Common myeloid progenitor, CD34-positive (primary cell): ENCODE data around the gene KDM2A.

ENCODE experiments used
- CTCF ChIA-PET: fragments of 350-600 bp; sonication (Branson Sonifier 250); formaldehyde crosslinking; loops from one replicate; lab custom pipeline; 2021; ENCODE audit warnings: antibody characterized with exemption; lab: Charles Lee
- POLR2A ChIA-PET: fragments of 350-600 bp; sonication (Branson Sonifier 250); formaldehyde crosslinking; loops from one replicate; lab custom pipeline; 2021; ENCODE audit warnings: antibody characterized with exemption; lab: Charles Lee
- DNase-seq, 3 donors: peaks; one replicate each; pipeline versions ENCODE4 v3.0.0 to v3.0.0-alpha.2; 2013
- H3K27ac ChIP-seq, 2 experiments: 1 replicate in 1 of 2; 2 replicates in 1 of 2; pipeline ENCODE4 v1.7.0; 2013; ENCODE audit warnings: inconsistent platforms in 2 of 2, low read length in 2 of 2, mild to moderate bottlenecking in 2 of 2, low read depth in 1 of 2, moderate library complexity in 1 of 2; ENCODE audit not compliant: severe bottlenecking in 2 of 2, insufficient read depth in 1 of 2, poor library complexity in 1 of 2
- H3K27me3 ChIP-seq, 5 experiments: replicated peaks in 2 of 5; 1 replicate in 3 of 5; 2 replicates in 2 of 5; pipeline versions ENCODE4 v1.6.1 to v1.7.0; 2013; ENCODE audit warnings: low read length in 4 of 5, mild to moderate bottlenecking in 2 of 5, moderate library complexity in 2 of 5, inconsistent platforms in 1 of 5; ENCODE audit not compliant: insufficient read depth in 5 of 5, control insufficient read depth in 4 of 5
- H3K36me3 ChIP-seq, 4 experiments: 1 replicate in 2 of 4; 2 replicates in 2 of 4; pipeline versions ENCODE4 v1.6.1 to v1.7.0; 2013; ENCODE audit warnings: low read length in 3 of 4, control low read depth in 1 of 4, mild to moderate bottlenecking in 1 of 4; ENCODE audit not compliant: control insufficient read depth in 4 of 4, insufficient read depth in 4 of 4
- H3K4me1 ChIP-seq, 4 experiments: 1 replicate in 3 of 4; 2 replicates in 1 of 4; pipeline versions ENCODE4 v1.6.1 to v1.7.1; 2013; ENCODE audit warnings: low read length in 3 of 4, mild to moderate bottlenecking in 3 of 4, control low read depth in 1 of 4, inconsistent platforms in 1 of 4, moderate library complexity in 1 of 4; ENCODE audit not compliant: control insufficient read depth in 4 of 4, insufficient read depth in 4 of 4; ENCODE audit errors: control extremely low read depth in 1 of 4
- H3K4me3 ChIP-seq, 7 experiments: 1 replicate in 4 of 7; 2 replicates in 3 of 7; pipeline versions ENCODE4 v1.5.1 to v1.7.0; 2013; ENCODE audit warnings: mild to moderate bottlenecking in 7 of 7, low read length in 6 of 7, moderate library complexity in 6 of 7, inconsistent platforms in 2 of 7, low read depth in 2 of 7, control low read depth in 1 of 7; ENCODE audit not compliant: insufficient read depth in 4 of 7, control insufficient read depth in 1 of 7; ENCODE audit errors: extremely low read depth in 1 of 7
- H3K9me3 ChIP-seq, 5 experiments: 1 replicate in 4 of 5; 2 replicates in 1 of 5; pipeline versions ENCODE4 v1.6.1 to v1.7.1; 2013; ENCODE audit warnings: low read length in 4 of 5, mild to moderate bottlenecking in 2 of 5, inconsistent platforms in 1 of 5, low read depth in 1 of 5, moderate library complexity in 1 of 5; ENCODE audit not compliant: control insufficient read depth in 4 of 5, insufficient read depth in 2 of 5; ENCODE audit errors: control extremely low read depth in 1 of 5
- WGBS: methylation state at CpG from one replicate; pipeline ENCODE4 v1.1.5; 2013; ENCODE audit not compliant: insufficient coverage; 5-methylcytosine and 5-hydroxymethylcytosine counted together

The KDM2A gene

DNA sequence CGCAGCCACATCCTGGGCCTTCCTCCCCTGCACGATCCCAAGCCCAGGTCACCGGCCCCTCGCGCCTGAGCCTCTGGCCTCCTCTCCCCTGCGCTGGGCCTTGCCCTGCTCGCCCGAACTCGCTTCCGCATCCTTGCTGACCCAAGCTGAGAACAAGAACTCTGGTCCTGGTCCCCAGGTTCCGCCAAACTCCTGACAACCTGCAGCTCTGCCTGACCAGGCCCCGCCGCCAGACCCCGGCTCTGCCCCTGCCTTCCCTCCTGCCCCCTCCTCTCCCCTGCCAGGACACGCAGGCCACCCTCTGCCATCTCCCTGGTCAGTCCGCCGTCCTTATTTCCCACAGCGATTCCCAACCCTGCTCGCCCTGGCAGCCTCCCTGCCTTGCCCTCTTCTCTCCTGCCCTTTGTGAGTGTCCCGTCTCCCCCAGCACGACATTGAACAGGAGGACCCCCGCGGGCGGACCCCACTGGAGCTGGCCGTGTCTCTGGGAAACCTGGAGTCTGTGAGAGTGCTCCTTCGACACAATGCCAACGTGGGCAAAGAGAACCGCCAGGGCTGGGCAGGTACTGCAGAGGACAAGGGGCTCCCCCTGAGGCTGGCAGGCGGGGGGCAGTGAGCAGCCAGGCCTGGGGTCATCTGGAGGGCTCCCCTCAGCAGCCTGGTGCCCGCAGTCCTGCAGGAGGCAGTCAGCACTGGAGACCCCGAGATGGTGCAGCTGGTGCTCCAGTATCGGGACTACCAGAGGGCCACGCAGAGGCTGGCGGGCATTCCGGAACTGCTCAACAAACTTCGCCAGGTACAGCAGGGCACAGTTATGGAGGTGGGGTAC is 170.8 kb downstream of the KDM2A start:
- no peak for DNase-seq
- H3K4me3 ChIP-seq = peak overlapping the region; percentile 36 to 84 (median 73)
- H3K9me3 ChIP-seq = peaks cover 0 to 7% (median 0%) of the 10 kb centered on the region in 5 experiments
- H3K36me3 ChIP-seq = peaks cover 12 to 73% (median 38%) of the 10 kb centered on the region in 4 experiments
- peak overlapping the region; percentile 40 to 76 for H3K27ac ChIP-seq
- H3K4me1 ChIP-seq = peaks cover 0 to 65% (median 56%) of the 10 kb centered on the region in 4 experiments
- no peaks in the 10 kb centered on the region for H3K27me3 ChIP-seq
- ChIA-PET POLR2A (interaction anchor here (2.4 to 7.7 kb wide), 5 partner anchors 12 to 28 kb away, joined by 11 to 211 read pairs (median 79); partner anchors contain the start of genes GRK2 and SSH3), CTCF (interaction anchor here (1.0 to 5.8 kb wide), 7 partner anchors 9 to 27 kb away, joined by 3 to 70 read pairs (median 11); partner anchors contain the start of genes GRK2 and SSH3)
- WGBS = 32% methylated on average over 33 of the region's 36 CpGs

DNA sequence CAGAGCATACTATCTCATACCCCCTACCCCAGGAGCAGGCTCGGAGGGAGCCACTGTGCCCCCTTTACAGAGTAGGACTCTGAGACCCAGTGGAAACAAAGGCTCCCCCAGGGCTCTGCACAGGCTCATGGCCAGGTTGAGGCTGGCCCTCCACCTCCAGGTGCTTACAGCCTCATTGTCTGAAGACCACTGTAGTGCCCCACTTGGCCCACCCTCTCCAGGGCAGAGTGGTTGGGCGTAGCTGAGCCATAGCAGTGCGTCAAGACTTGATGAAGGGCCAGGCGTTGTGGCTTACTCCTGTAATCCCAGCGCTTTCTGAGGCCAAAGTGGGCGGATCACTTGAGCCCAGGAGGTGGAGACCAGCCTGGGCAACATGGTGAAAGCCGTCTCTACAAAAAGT is 171.7 kb downstream of the KDM2A start:
- Histone ChIP-seq H3K4me1 (peaks cover 0 to 56% (median 47%) of the 10 kb centered on the region in 4 experiments), H3K9me3 (peaks cover 0 to 16% (median 4%) of the 10 kb centered on the region in 5 experiments), H3K4me3 (peak overlapping the region in 4 of 7 experiments; percentile 69 to 84 (median 74)), H3K36me3 (peaks cover 12 to 66% (median 40%) of the 10 kb centered on the region in 4 experiments), H3K27ac (no peak overlapping the region), H3K27me3 (no peaks in the 10 kb centered on the region)
- WGBS = 95% methylated on average over 6 of the region's 7 CpGs
- no peak for DNase-seq
- ChIA-PET POLR2A (interaction anchor here (4.6 to 7.7 kb wide), 3 partner anchors 12 to 21 kb away, joined by 79 to 211 read pairs (median 147); partner anchors contain the start of genes GRK2 and SSH3), CTCF (interaction anchor here (0.9 to 5.8 kb wide), 8 partner anchors 13 to 61 kb away, joined by 3 to 64 read pairs (median 7); partner anchors contain the start of gene GRK2)

DNA sequence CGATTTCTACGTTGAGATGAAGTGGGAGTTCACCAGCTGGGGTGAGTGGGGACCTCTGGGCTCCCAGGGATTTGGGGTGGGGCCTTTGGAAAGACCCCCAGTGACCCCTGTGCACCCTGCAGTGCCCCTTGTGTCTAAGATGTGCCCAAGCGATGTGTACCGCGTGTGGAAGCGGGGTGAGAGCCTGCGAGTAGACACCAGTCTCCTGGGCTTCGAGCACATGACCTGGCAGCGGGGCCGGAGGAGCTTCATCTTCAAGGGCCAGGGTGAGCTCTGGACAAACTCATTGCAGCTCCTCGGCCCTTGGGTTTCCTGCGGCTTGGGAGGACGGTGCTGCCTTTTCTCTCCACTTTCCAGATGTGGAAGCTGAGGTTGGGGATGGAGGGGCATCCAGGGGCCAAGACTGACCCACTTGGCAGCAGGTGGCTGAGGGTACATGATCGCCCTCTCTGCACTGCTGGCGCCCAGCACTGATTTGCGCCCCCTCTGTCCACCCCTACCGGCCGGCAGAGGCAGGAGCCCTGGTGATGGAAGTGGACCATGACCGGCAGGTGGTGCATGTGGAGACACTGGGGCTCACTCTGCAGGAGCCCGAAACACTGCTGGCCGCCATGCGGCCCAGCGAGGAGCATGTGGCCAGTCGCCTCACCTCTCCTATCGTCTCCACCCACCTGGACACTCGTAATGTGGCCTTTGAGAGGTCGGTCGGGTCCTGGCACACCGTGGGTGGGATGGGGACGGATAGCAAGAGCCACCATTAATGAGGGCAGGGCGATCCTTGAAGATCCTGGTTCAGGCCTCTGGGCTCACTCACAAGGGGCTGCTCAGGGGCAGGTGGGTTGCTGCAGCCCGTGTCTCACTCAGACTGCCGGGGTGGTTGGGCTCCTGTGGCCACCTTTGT is 172.7 kb downstream of the KDM2A start:
- Histone ChIP-seq H3K36me3 (peaks cover 12 to 66% (median 41%) of the 10 kb centered on the region in 4 experiments), H3K4me3 (no peak overlapping the region), H3K9me3 (peaks cover 0 to 20% (median 4%) of the 10 kb centered on the region in 5 experiments), H3K4me1 (peaks cover 0 to 47% (median 37%) of the 10 kb centered on the region in 4 experiments), H3K27ac (no peak overlapping the region), H3K27me3 (no peaks in the 10 kb centered on the region)
- 99% methylated on average over 30 of the region's 33 CpGs for WGBS
- ChIA-PET CTCF (interaction anchor here (0.7 to 5.8 kb wide), 7 partner anchors 12 to 60 kb away, joined by 3 to 64 read pairs (median 4); partner anchors contain the start of gene GRK2), POLR2A (interaction anchor here (4.9 to 7.7 kb wide), 2 partner anchors 11 to 14 kb away, joined by 79 to 211 read pairs; partner anchors contain the start of gene SSH3)
- no peak for DNase-seq

DNA sequence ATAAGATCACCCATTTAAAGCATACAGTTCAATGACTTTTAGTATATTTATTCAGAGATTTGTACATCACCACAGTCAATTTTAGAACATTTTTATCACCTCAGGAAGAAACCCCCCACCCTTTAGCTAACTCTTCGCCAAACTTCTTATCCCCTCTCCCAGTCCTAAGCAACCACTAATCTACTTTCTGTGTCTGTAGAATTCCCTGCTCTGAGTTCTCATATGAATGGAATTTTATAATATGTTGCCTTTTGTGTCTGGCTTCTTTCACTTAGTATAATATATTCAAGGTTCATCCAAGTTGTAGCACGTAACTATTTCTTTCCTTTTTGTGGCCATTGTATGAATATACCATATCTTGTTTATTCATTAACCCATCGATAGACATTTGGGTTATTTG is 173.6 kb downstream of the KDM2A start:
- Histone ChIP-seq H3K36me3 (peaks cover 15 to 62% (median 42%) of the 10 kb centered on the region in 4 experiments), H3K27me3 (no peaks in the 10 kb centered on the region), H3K9me3 (peaks cover 0 to 20% (median 4%) of the 10 kb centered on the region in 5 experiments), H3K4me1 (peaks cover 0 to 37% (median 28%) of the 10 kb centered on the region in 4 experiments), H3K4me3 (no peak overlapping the region), H3K27ac (no peak overlapping the region)
- no peak for DNase-seq
- WGBS = 100% methylated on average over 1 of the region's 3 CpGs
- POLR2A ChIA-PET = interaction anchor here (7.7 kb wide), 1 partner anchor 15 kb away, joined by 211 read pairs; no protein-coding TSS in a partner anchor
- CTCF ChIA-PET = interaction anchor here (0.6 to 2.2 kb wide), 8 partner anchors 10 to 34 kb away, joined by 3 to 9 read pairs (median 4); partner anchors contain the start of gene SSH3

DNA sequence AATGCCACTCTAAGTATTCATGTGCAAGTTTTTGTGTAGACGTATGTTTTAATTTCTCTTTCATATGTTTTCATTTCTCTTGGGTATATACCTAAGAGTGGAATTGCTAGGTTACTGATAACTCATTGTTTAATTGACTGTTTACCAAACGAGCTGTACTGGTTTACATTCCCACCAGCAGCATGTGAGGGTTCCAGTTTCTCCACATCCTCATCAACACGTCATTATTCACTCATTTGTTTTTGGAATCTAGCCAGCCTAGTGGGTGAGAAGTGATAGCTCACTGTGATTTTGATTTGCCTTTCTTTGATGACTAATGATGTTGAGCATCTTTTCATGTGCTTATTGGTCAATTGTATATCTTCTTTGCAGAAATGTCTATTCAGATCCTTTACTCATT is 174.0 kb downstream of the KDM2A start:
- Histone ChIP-seq H3K4me1 (peaks cover 0 to 33% (median 24%) of the 10 kb centered on the region in 4 experiments), H3K36me3 (peaks cover 15 to 64% (median 41%) of the 10 kb centered on the region in 4 experiments), H3K27me3 (no peaks in the 10 kb centered on the region), H3K9me3 (peaks cover 0 to 20% (median 4%) of the 10 kb centered on the region in 5 experiments), H3K4me3 (no peak overlapping the region), H3K27ac (no peak overlapping the region)
- no CpG with 5 or more reads among the region's 3 CpGs for WGBS
- CTCF ChIA-PET = interaction anchor here (0.6 to 2.2 kb wide), 11 partner anchors 10 to 35 kb away, joined by 3 to 9 read pairs (median 4); partner anchors contain the start of gene SSH3
- no peak for DNase-seq
- POLR2A ChIA-PET = interaction anchor here (0.6 to 1.4 kb wide), 3 partner anchors 10 to 32 kb away, joined by 3 to 7 read pairs (median 5); partner anchors contain the start of gene SSH3

DNA sequence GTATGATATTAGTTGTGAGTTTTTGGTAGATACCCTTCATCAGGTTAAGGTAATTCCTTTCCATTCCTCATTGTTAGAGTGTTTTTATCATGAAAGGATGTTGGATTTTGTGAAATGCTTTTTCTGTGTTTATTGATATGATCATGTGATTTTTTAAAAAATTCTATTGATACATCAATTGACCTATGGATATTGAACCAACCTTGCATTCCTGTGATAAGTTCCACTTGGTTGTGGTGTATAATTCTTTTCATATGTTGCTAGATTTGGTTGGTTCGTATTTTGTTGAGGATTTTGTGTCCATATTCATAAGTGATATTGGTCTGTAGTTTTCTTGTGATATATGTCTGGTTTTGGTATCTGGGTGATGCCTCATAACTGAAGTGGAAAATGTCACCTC is 176.8 kb downstream of the KDM2A start:
- DNase-seq = peak in 2 of 3 donors; percentile 59 to 66
- Histone ChIP-seq H3K27me3 (no peaks in the 10 kb centered on the region), H3K9me3 (peaks cover 0 to 20% (median 4%) of the 10 kb centered on the region in 5 experiments), H3K36me3 (peaks cover 18 to 85% (median 58%) of the 10 kb centered on the region in 4 experiments), H3K4me1 (peaks cover 0 to 15% (median 4%) of the 10 kb centered on the region in 4 experiments), H3K27ac (no peak overlapping the region), H3K4me3 (no peak overlapping the region)
- ChIA-PET POLR2A (no interaction called here), CTCF (interaction anchor here (0.6 kb wide), 1 partner anchor 51 kb away, joined by 3 read pairs; no protein-coding TSS in a partner anchor)
- WGBS = 100% methylated on average over 1 of the region's 1 CpG
